ENCODE measurements around the gene ANKRD55.
"Not testable (repeated sequence)": the region's sequence is repeated elsewhere in the genome, so short reads cannot be mapped to it uniquely, and the experiment has no call there.

The ANKRD55 gene

GRCh38 chr5:56233230-56233629, at the start of gene ANKRD55:
Gene ANKRD55, minus strand, starts transcription at chr5:56233330. Its CDS starts 417 bp downstream, at chr5:56232913.
- DNase-seq (ENCODE audit: extremely low spot score, insufficient read length, low read depth), result no peak
- FAIRE-seq, result no peak

- DNase-seq (ENCODE audit: extremely low spot score, insufficient read length, low read depth) (no peak), FAIRE-seq (no peak)
These were observed 49.1 kb upstream of the ANKRD55 start for GRCh38 chr5:56282216-56282615.

- FAIRE-seq (no peak), DNase-seq (ENCODE audit: extremely low spot score, insufficient read length, low read depth) (no peak)
These were observed 48.5 kb upstream of the ANKRD55 start for GRCh38 chr5:56281489-56282165.

GRCh38 chr5:56279979-56280378, 46.8 kb upstream of the ANKRD55 start:
- no peak for FAIRE-seq
- DNase-seq (ENCODE audit: extremely low spot score, insufficient read length, low read depth), result no peak

GRCh38 chr5:56279291-56279690, 46.2 kb upstream of the ANKRD55 start:
- FAIRE-seq (no peak), DNase-seq (ENCODE audit: extremely low spot score, insufficient read length, low read depth) (no peak)

GRCh38 chr5:56278335-56278753, 45.2 kb upstream of the ANKRD55 start:
- FAIRE-seq, result no peak
- DNase-seq (ENCODE audit: extremely low spot score, insufficient read length, low read depth), result no peak

- FAIRE-seq, result no peak
- no peak for DNase-seq (ENCODE audit: extremely low spot score, insufficient read length, low read depth)
These were observed 44.4 kb upstream of the ANKRD55 start for GRCh38 chr5:56277573-56277972.

GRCh38 chr5:56273376-56273955, 40.3 kb upstream of the ANKRD55 start:
- no peak for FAIRE-seq

GRCh38 chr5:56272765-56273164, 39.6 kb upstream of the ANKRD55 start:
- DNase-seq (ENCODE audit: extremely low spot score, insufficient read length, low read depth) (no peak), FAIRE-seq (no peak)

More at GRCh38 chr5:56273376-56273955, 40.3 kb upstream of the ANKRD55 start:
- DNase-seq (ENCODE audit: extremely low spot score, insufficient read length, low read depth), result no peak

- FAIRE-seq (peak; percentile 81), DNase-seq (ENCODE audit: extremely low spot score, insufficient read length, low read depth) (peak; percentile 49)
These were observed 37.6 kb upstream of the ANKRD55 start for GRCh38 chr5:56270568-56271392.

GRCh38 chr5:56270058-56270457, 36.9 kb upstream of the ANKRD55 start:
- FAIRE-seq, result no peak
- no peak for DNase-seq (ENCODE audit: extremely low spot score, insufficient read length, low read depth)

- FAIRE-seq, result peak; percentile 72
- no peak for DNase-seq (ENCODE audit: extremely low spot score, insufficient read length, low read depth)
These were observed 36.2 kb upstream of the ANKRD55 start for GRCh38 chr5:56269216-56269927.

- FAIRE-seq; DNase-seq (ENCODE audit: extremely low spot score, insufficient read length, low read depth): not testable (repeated sequence)
These were observed 35.6 kb upstream of the ANKRD55 start for GRCh38 chr5:56268707-56269106.

GRCh38 chr5:56267856-56268255, 34.7 kb upstream of the ANKRD55 start:
- FAIRE-seq (no peak), DNase-seq (ENCODE audit: extremely low spot score, insufficient read length, low read depth) (no peak)

GRCh38 chr5:56264417-56265025, 31.4 kb upstream of the ANKRD55 start:
- DNase-seq (ENCODE audit: extremely low spot score, insufficient read length, low read depth), result no peak
- peak; percentile 62 for FAIRE-seq

- no peak for DNase-seq (ENCODE audit: extremely low spot score, insufficient read length, low read depth)
- FAIRE-seq, result no peak
These were observed 29.1 kb upstream of the ANKRD55 start for GRCh38 chr5:56262279-56262678.

GRCh38 chr5:56259002-56259511, 25.9 kb upstream of the ANKRD55 start:
- no peak for FAIRE-seq
- DNase-seq (ENCODE audit: extremely low spot score, insufficient read length, low read depth), result no peak

GRCh38 chr5:56257763-56258529, 24.8 kb upstream of the ANKRD55 start:
- DNase-seq (ENCODE audit: extremely low spot score, insufficient read length, low read depth); FAIRE-seq: not testable (repeated sequence)

- FAIRE-seq, result no peak
- no peak for DNase-seq (ENCODE audit: extremely low spot score, insufficient read length, low read depth)
These were observed 23.9 kb upstream of the ANKRD55 start for GRCh38 chr5:56257010-56257409.
